Testis (tissue), 3 donors: Measurements from ENCODE around the gene DCTN4. TPM values are rescaled to one million over a fixed set of nuclear protein-coding genes. Genes with fewer than 3 reads are reported as not detected.

ENCODE experiments used
- DNase-seq: peaks from one replicate; pipeline ENCODE4 v3.0.0-alpha.2; 2019
- H3K27ac ChIP-seq, 2 donors: fragments of 200-600 bp; sonication (generic); one replicate each; pipeline ENCODE4 v1.5.1; 2019
- H3K27me3 ChIP-seq: fragments of 200-600 bp; sonication (generic); one replicate; pipeline ENCODE4 v1.5.1; 2019
- H3K36me3 ChIP-seq: fragments of 200-600 bp; sonication (generic); one replicate; pipeline ENCODE4 v1.5.1; 2017; ENCODE audit warnings: low read depth; ENCODE audit errors: missing control alignments
- H3K4me1 ChIP-seq: fragments of 200-600 bp; sonication (generic); one replicate; pipeline ENCODE4 v1.5.1; 2019
- H3K4me3 ChIP-seq, 2 donors: fragments of 200-600 bp; sonication (generic); one replicate each; pipeline ENCODE4 v1.5.1; 2017 to 2019
- H3K9me3 ChIP-seq: fragments of 200-600 bp; sonication (generic); one replicate; pipeline ENCODE4 v1.5.1; 2017
- CTCF ChIP-seq, 3 experiments: fragments of 450-650 bp in 2 of 3; fragments of 200-600 bp in 1 of 3; sonication (generic) in 1 of 3; IDR thresholded peaks; one replicate each; pipeline ENCODE4 v1.5.1; 2016 to 2019; ENCODE audit warnings: antibody characterized with exemption in 3 of 3, mild to moderate bottlenecking in 2 of 3, moderate library complexity in 1 of 3
- POLR2A ChIP-seq: fragments of 450-650 bp; IDR thresholded peaks from one replicate; pipeline ENCODE4 v1.6.1; 2017; ENCODE audit warnings: antibody characterized with exemption, mild to moderate bottlenecking, moderate library complexity
- WGBS, 2 donors: methylation state at CpG; one replicate each; pipeline ENCODE4 v1.1.5; 2018; 5-methylcytosine and 5-hydroxymethylcytosine counted together
- intact Hi-C: fragments of 100-400 bp; cut with DNase I; formaldehyde crosslinking; loops from one replicate; pipeline ENCODE4 v1.15.1; 2023; ENCODE audit warnings: low total_unique reads
- polyA plus RNA-seq: library from polyadenylated mRNA; stranded (reverse); fragments of 350-450 nt; fragmentation: Illumina TruSeq; extraction: RNeasy Lipid Tissue Mini Kit (QIAGEN cat#74804); gene quantifications from one replicate; pipeline ENCODE4 v1.2.3, GENCODE V29; 2014; ENCODE audit warnings: low read depth, low replicate concordance; ENCODE audit not compliant: insufficient read depth
- total RNA-seq, 2 donors: library from RNA; depleted of rRNA; stranded (reverse); fragments of >200 nt; gene quantifications; one replicate each; pipeline ENCODE4 v1.2.3, GENCODE V29; 2016

DCTN4 gene
- total and polyA plus RNA-seq, 3 donors from 2014 or later, result 55.7 to 94.0 (median 91.5) TPM

GRCh38 chr5:150690760-150691159, 68.1 kb downstream of the DCTN4 start:
- Histone ChIP-seq H3K4me3 (no peak overlapping the region), H3K9me3 (no peaks in the 10 kb centered on the region), H3K4me1 (no peaks in the 10 kb centered on the region), H3K27me3 (no peaks in the 10 kb centered on the region), H3K27ac (no peak overlapping the region), H3K36me3 (no peaks in the 10 kb centered on the region)
- 65 to 75% methylated on average over 6 of the region's 6 CpGs for WGBS, 2 donors
- intact Hi-C loops, result no loop called here
- no peak for DNase-seq
- TF ChIP-seq CTCF (IDR thresholded peaks at IDR 0.05) (no peak), POLR2A (no peak)

GRCh38 chr5:150689120-150689519, 69.7 kb downstream of the DCTN4 start:
- Histone ChIP-seq H3K4me3 (no peak overlapping the region), H3K27me3 (no peaks in the 10 kb centered on the region), H3K9me3 (no peaks in the 10 kb centered on the region), H3K4me1 (no peaks in the 10 kb centered on the region), H3K36me3 (no peaks in the 10 kb centered on the region), H3K27ac (no peak overlapping the region)
- TF ChIP-seq CTCF (IDR thresholded peaks at IDR 0.05) (no peak), POLR2A (no peak)
- 88 to 100% methylated on average over 1 of the region's 1 CpG for WGBS, 2 donors
- intact Hi-C loops, result no loop called here
- no peak for DNase-seq

- Histone ChIP-seq H3K36me3 (no peaks in the 10 kb centered on the region), H3K27ac (no peak overlapping the region), H3K27me3 (no peaks in the 10 kb centered on the region), H3K4me1 (peaks cover 26% of the 10 kb centered on the region), H3K9me3 (no peaks in the 10 kb centered on the region), H3K4me3 (no peak overlapping the region)
- DNase-seq, result no peak
- TF ChIP-seq CTCF (IDR thresholded peaks at IDR 0.05) (no peak), POLR2A (no peak)
- WGBS, 2 donors, result 89 to 95% methylated on average over 5 to 9 of the region's 9 CpGs
- intact Hi-C loops, result no loop called here
These were observed 82.2 kb downstream of the DCTN4 start for GRCh38 chr5:150676578-150676977.

- H3K4me1 ChIP-seq, result peaks cover 30% of the 10 kb centered on the region
- H3K27me3 ChIP-seq, result no peaks in the 10 kb centered on the region
- no peaks in the 10 kb centered on the region for H3K36me3 ChIP-seq
- H3K27ac ChIP-seq, result peak overlapping the region in 1 of 2 donors; percentile 1
- 67 to 85% methylated on average over 6 of the region's 6 CpGs for WGBS, 2 donors
- intact Hi-C loops, result no loop called here
- TF ChIP-seq POLR2A, result no peak
- no peak for TF ChIP-seq CTCF (IDR thresholded peaks at IDR 0.05)
- H3K4me3 ChIP-seq, result no peak overlapping the region
- DNase-seq, result no peak
- H3K9me3 ChIP-seq, result no peaks in the 10 kb centered on the region
These were observed 83.7 kb downstream of the DCTN4 start for GRCh38 chr5:150675069-150675468.

GRCh38 chr5:150674341-150674821, 84.4 kb downstream of the DCTN4 start:
- peak; percentile 84 for DNase-seq
- H3K27ac ChIP-seq, result peak overlapping the region in 1 of 2 donors; percentile 1
- intact Hi-C loops, result no loop called here

More at GRCh38 chr5:150674341-150674821, 84.4 kb downstream of the DCTN4 start:
- WGBS, 2 donors, result 39 to 50% methylated on average over 4 of the region's 4 CpGs
- Histone ChIP-seq H3K27me3 (no peaks in the 10 kb centered on the region), H3K36me3 (no peaks in the 10 kb centered on the region), H3K4me1 (peaks cover 30% of the 10 kb centered on the region), H3K9me3 (no peaks in the 10 kb centered on the region), H3K4me3 (no peak overlapping the region)
- no peak for TF ChIP-seq POLR2A
